GM12878 (cell line): ENCODE data around the gene LDLRAD4. TPM values are rescaled to one million over a fixed set of nuclear protein-coding genes. Genes with fewer than 3 reads are reported as not detected.

ENCODE experiments used
- ASH2L ChIP-seq: fragments of 300-600, 200-600 bp; sonication (generic); IDR thresholded peaks from 2 replicates; pipeline ENCODE4 v1.6.1; 2017; ENCODE audit warnings: low read depth, mild to moderate bottlenecking, borderline replicate concordance
- ATF7 ChIP-seq: fragments of 450-650 bp; IDR thresholded peaks from 2 replicates; pipeline ENCODE4 v1.6.1; 2016; ENCODE audit warnings: low read depth, mild to moderate bottlenecking
- E2F4 ChIP-seq: IDR thresholded peaks from 2 replicates; pipeline ENCODE4 v1.6.1; 2012; ENCODE audit warnings: low read depth, low read length, improper control_type of control experiment
- E2F8 ChIP-seq: fragments of 450-650 bp; IDR thresholded peaks from 2 replicates; pipeline ENCODE4 v1.6.1; 2018; ENCODE audit warnings: mild to moderate bottlenecking, low read depth, moderate library complexity; ENCODE audit not compliant: partially characterized antibody
- GATAD2B ChIP-seq: fragments of 450-650 bp; conservative IDR thresholded peaks from 2 replicates; pipeline ENCODE4 v1.6.1; 2017; ENCODE audit warnings: low read depth, mild to moderate bottlenecking, moderate library complexity
- IKZF1 ChIP-seq: fragments of 450-650 bp; conservative IDR thresholded peaks from 2 replicates; pipeline ENCODE4 v1.6.1; 2017; ENCODE audit warnings: antibody characterized with exemption, mild to moderate bottlenecking
- MTA2 ChIP-seq: fragments of 450-650 bp; IDR thresholded peaks from 2 replicates; pipeline ENCODE4 v1.6.1; 2016; ENCODE audit warnings: low read depth, mild to moderate bottlenecking, moderate library complexity
- NR2F1 ChIP-seq: fragments of 450-650 bp; conservative IDR thresholded peaks from 2 replicates; pipeline ENCODE4 v1.6.1; 2017; ENCODE audit warnings: mild to moderate bottlenecking
- PBX3 ChIP-seq: IDR thresholded peaks from 2 replicates; pipeline ENCODE4 v1.6.1; 2011; ENCODE audit warnings: mild to moderate bottlenecking, low read depth, low read length, moderate library complexity; ENCODE audit not compliant: insufficient replicate concordance
- POLR2AphosphoS2 ChIP-seq: IDR thresholded peaks from 2 replicates; pipeline ENCODE4 v1.6.1; 2011; ENCODE audit warnings: low read depth, mild to moderate bottlenecking, low read length, improper control_type of control experiment, moderate library complexity
- POU2F2 ChIP-seq: IDR thresholded peaks from 3 replicates; pipeline ENCODE4 v1.6.1; 2011; ENCODE audit warnings: low read depth, mild to moderate bottlenecking, low read length, borderline replicate concordance
- RB1 ChIP-seq: fragments of 450-650 bp; formaldehyde crosslinking; IDR thresholded peaks from 2 replicates; pipeline ENCODE4 v1.6.1; 2017; ENCODE audit warnings: mild to moderate bottlenecking, borderline replicate concordance
- SMAD5 ChIP-seq: IDR thresholded peaks from 2 replicates; pipeline ENCODE4 v1.6.1; 2016; ENCODE audit warnings: antibody characterized with exemption, low read depth
- SPI1 ChIP-seq: IDR thresholded peaks from 2 replicates; pipeline ENCODE4 v1.6.1; 2011; ENCODE audit warnings: low read depth, mild to moderate bottlenecking, low read length, moderate library complexity, borderline replicate concordance; ENCODE audit not compliant: insufficient read depth
- SUPT20H ChIP-seq: IDR thresholded peaks from 2 replicates; pipeline ENCODE4 v1.6.1; 2011; ENCODE audit warnings: low read depth, mild to moderate bottlenecking, low read length, moderate library complexity, borderline replicate concordance; ENCODE audit not compliant: control insufficient read depth
- TBL1XR1 ChIP-seq: IDR thresholded peaks from 2 replicates; pipeline ENCODE4 v1.6.1; 2012; ENCODE audit warnings: low read depth, low read length, improper control_type of control experiment
- YY1 ChIP-seq: IDR thresholded peaks from 2 replicates; pipeline ENCODE4 v1.6.1; 2011; ENCODE audit warnings: low read depth, mild to moderate bottlenecking, low read length
- ZNF622 ChIP-seq: fragments of 450-650 bp; IDR thresholded peaks from 2 replicates; pipeline ENCODE4 v1.6.1; 2017; ENCODE audit warnings: mild to moderate bottlenecking, inconsistent platforms
- ZNF687 ChIP-seq: fragments of 450-650 bp; IDR thresholded peaks from 2 replicates; pipeline ENCODE4 v1.6.1; 2017; ENCODE audit warnings: mild to moderate bottlenecking, moderate library complexity
- ZZZ3 ChIP-seq: IDR thresholded peaks from 2 replicates; pipeline ENCODE4 v1.6.1; 2011; ENCODE audit warnings: low read depth; ENCODE audit not compliant: control insufficient read depth, insufficient read length
- polyA plus RNA-seq, 11 experiments: library from polyadenylated mRNA; depleted of rRNA in 4 of 11; unstranded in 6 of 11; stranded (reverse) in 5 of 11; fragments of >200 nt; fragmentation: Nextera tagmentation in 4 of 11; fragmentation: Illumina TruSeq in 1 of 11; extraction: Ambion mirVana in 4 of 11; extraction: Trizol in 1 of 11; gene quantifications; 1 replicate in 1 of 11; 2 replicates in 10 of 11; pipeline versions ENCODE4 v1.2.1 to v1.2.3, GENCODE V29; 2011 to 2016; ENCODE audit warnings: inconsistent platforms in 2 of 11, missing spikeins in 2 of 11, low read depth in 1 of 11
- total RNA-seq, 4 experiments: library from RNA; depleted of rRNA in 3 of 4; stranded (reverse); fragments of >200 nt in 3 of 4; fragmentation: Illumina TruSeq in 1 of 4; extraction: Trizol in 1 of 4; gene quantifications; 2 replicates each; pipeline versions ENCODE4 v1.2.1 to v1.2.3, GENCODE V29; 2013 to 2021

LDLRAD4 gene
- total and polyA plus RNA-seq, 10 of the 15 experiments (the other 5 are each of a cell fraction or from before 2014, with no cell fraction given), result 2.7 to 16.8 (median 11.2) TPM

- TF ChIP-seq E2F8 (no peak), ZZZ3 (no peak), POU2F2 (no peak), ZNF687 (no peak), MTA2 (peak; percentile 84), IKZF1 (peak; percentile 72), POLR2AphosphoS2 (no peak), ZNF622 (no peak), SMAD5 (no peak), GATAD2B (0 out of 2 replicates have a peak, but pooled peaks have one; percentile 59), ASH2L (no peak), YY1 (no peak), PBX3 (no peak), E2F4 (no peak), NR2F1 (peak; percentile 27; the same call in 1 of the 2 replicates), SUPT20H (no peak), SPI1 (peak; percentile 84), RB1 (no peak), TBL1XR1 (no peak), ATF7 (peak; percentile 92)
These were observed 60.9 kb downstream of the LDLRAD4 start (continued) for GRCh38 chr18:13279181-13280069.
